Gastroesophageal sphincter (tissue), 3 donors: ENCODE results near the gene ARPC4.

Experiments
- EP300 ChIP-seq: sonication (generic); formaldehyde crosslinking; IDR thresholded peaks from one replicate; pipeline ENCODE4 v1.6.1; 2017; ENCODE audit warnings: antibody characterized with exemption, mild to moderate bottlenecking
- POLR2A ChIP-seq, 2 donors: fragments of 450-650 bp; IDR thresholded peaks; one replicate each; pipeline ENCODE4 v1.6.1; 2017; ENCODE audit warnings: antibody characterized with exemption in 2 of 2, mild to moderate bottlenecking in 2 of 2, moderate library complexity in 1 of 2
- POLR2AphosphoS5 ChIP-seq: sonication (generic); formaldehyde crosslinking; IDR thresholded peaks from one replicate; pipeline ENCODE4 v1.6.1; 2017; ENCODE audit warnings: antibody characterized with exemption
- TF ChIP-seq, protein P1 (sequence below), 4 experiments: fragments of 200-600 bp in 2 of 4; fragments of 450-650 bp in 2 of 4; sonication (generic) in 1 of 4; IDR thresholded peaks; one replicate each; pipeline ENCODE4 v1.5.1; 2017 to 2019; ENCODE audit warnings: antibody characterized with exemption in 4 of 4, mild to moderate bottlenecking in 2 of 4, moderate library complexity in 2 of 4

DNA sequence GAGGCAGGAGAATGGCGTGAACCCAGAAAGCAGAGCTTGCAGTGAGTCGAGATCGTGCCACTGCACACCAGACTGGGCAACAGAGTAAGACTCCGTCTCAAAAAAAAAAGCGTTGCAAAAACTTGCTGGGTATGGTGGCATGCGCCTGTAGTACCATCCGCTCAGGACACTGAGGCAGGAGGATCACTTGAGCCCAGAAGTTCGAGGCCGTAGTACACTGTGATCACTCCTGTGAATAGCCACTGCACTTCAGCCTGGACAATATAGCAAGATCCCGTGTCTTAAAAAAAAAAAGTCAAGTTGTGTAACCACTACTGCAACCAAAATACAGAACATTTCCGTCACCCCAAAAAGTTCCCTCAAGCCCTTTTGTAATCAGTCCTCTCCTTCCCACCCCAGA, 1.5 kb downstream of the ARPC4 start:
- TF ChIP-seq, protein P1, sequence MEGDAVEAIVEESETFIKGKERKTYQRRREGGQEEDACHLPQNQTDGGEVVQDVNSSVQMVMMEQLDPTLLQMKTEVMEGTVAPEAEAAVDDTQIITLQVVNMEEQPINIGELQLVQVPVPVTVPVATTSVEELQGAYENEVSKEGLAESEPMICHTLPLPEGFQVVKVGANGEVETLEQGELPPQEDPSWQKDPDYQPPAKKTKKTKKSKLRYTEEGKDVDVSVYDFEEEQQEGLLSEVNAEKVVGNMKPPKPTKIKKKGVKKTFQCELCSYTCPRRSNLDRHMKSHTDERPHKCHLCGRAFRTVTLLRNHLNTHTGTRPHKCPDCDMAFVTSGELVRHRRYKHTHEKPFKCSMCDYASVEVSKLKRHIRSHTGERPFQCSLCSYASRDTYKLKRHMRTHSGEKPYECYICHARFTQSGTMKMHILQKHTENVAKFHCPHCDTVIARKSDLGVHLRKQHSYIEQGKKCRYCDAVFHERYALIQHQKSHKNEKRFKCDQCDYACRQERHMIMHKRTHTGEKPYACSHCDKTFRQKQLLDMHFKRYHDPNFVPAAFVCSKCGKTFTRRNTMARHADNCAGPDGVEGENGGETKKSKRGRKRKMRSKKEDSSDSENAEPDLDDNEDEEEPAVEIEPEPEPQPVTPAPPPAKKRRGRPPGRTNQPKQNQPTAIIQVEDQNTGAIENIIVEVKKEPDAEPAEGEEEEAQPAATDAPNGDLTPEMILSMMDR (IDR thresholded peaks at IDR 0.05): no peak
- TF ChIP-seq POLR2AphosphoS5 (no peak), POLR2A (IDR thresholded peaks at IDR 0.05) (no peak), EP300 (no peak)
